Fibroblast of lung (primary cell): Measurements from ENCODE around the gene SEC14L6.

ENCODE experiments used
- EZH2 ChIP-seq: IDR thresholded peaks from 2 replicates; pipeline ENCODE4 v1.5.1; 2012; ENCODE audit warnings: low read length, control low read depth, mild to moderate bottlenecking; ENCODE audit errors: missing control alignments
- TF ChIP-seq, protein P1 (sequence below), 2 donors: IDR thresholded peaks in 1 of 2; conservative IDR thresholded peaks in 1 of 2; 1 replicate in 1 of 2; 2 replicates in 1 of 2; pipeline ENCODE4 v1.5.1; 2011 to 2012; ENCODE audit warnings: low read length in 2 of 2, control low read depth in 1 of 2, inconsistent platforms in 1 of 2, low read depth in 1 of 2, mild to moderate bottlenecking in 1 of 2

DNA sequence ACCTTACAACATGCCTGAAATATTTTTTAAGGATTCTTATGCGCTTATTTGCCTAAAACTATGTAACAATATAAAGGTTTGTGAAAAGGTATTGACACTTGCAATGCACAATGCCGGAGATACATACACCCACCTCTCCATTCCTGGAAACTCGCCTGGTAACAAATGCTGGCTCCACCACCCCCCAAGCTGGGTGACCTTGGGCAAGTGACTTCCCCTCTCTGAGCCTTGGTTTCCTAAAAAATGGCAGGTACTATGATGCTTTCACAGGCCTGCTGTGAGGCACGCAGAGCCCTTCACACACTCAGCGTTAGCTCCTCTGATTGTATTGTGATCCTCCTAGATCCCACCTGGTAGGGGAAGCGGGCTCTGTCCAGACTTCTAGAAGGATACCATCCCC lies 25.7 kb upstream of the SEC14L6 start:
- TF ChIP-seq, protein P1, sequence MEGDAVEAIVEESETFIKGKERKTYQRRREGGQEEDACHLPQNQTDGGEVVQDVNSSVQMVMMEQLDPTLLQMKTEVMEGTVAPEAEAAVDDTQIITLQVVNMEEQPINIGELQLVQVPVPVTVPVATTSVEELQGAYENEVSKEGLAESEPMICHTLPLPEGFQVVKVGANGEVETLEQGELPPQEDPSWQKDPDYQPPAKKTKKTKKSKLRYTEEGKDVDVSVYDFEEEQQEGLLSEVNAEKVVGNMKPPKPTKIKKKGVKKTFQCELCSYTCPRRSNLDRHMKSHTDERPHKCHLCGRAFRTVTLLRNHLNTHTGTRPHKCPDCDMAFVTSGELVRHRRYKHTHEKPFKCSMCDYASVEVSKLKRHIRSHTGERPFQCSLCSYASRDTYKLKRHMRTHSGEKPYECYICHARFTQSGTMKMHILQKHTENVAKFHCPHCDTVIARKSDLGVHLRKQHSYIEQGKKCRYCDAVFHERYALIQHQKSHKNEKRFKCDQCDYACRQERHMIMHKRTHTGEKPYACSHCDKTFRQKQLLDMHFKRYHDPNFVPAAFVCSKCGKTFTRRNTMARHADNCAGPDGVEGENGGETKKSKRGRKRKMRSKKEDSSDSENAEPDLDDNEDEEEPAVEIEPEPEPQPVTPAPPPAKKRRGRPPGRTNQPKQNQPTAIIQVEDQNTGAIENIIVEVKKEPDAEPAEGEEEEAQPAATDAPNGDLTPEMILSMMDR (conservative IDR thresholded peaks at IDR 0.05 in 1 of 2, IDR thresholded peaks at IDR 0.05 in 1 of 2; ENCODE audit: low read depth in 1 of 2, low read length in 2 of 2) = no peak
- no peak for TF ChIP-seq EZH2
